Stomach (tissue), 4 donors: ENCODE results near the gene NRM.

Experiments used
- POLR2A ChIP-seq, 4 donors: fragments of 450-650 bp; IDR thresholded peaks; one replicate each; pipeline ENCODE4 v1.6.1; 2016; ENCODE audit warnings: antibody characterized with exemption in 4 of 4, control low read depth in 2 of 4, mild to moderate bottlenecking in 1 of 4, moderate library complexity in 1 of 4
- POLR2AphosphoS5 ChIP-seq, 3 donors: sonication (generic); formaldehyde crosslinking; IDR thresholded peaks; one replicate each; pipeline ENCODE4 v1.6.1; 2016; ENCODE audit warnings: antibody characterized with exemption in 3 of 3
- TF ChIP-seq, protein P1 (sequence below), 7 experiments: fragments of 450-650 bp in 4 of 7; fragments of 200-600 bp in 3 of 7; sonication (generic) in 3 of 7; IDR thresholded peaks; one replicate each; pipeline ENCODE4 v1.5.1; 2016 to 2019; ENCODE audit warnings: antibody characterized with exemption in 7 of 7, control low read depth in 2 of 7, mild to moderate bottlenecking in 1 of 7

DNA sequence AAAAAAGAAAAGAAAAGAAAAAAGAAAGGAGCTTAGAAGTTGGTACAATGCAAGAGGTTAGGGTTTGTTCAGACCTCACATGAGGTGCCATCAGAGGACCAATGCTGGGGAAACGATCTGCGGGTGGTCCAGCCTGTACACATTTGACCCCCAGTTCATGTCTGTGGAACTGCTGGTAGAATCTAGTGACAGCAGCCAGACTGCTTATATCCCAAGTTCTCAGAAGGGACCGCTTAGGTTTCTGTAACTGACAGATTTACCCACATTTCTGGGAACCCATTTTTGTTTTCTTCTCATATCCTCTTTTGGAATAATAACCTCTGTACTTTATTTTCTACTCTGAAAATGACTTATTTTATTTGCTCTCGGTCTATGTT is 9.0 kb downstream of the NRM start:
- TF ChIP-seq, protein P1, sequence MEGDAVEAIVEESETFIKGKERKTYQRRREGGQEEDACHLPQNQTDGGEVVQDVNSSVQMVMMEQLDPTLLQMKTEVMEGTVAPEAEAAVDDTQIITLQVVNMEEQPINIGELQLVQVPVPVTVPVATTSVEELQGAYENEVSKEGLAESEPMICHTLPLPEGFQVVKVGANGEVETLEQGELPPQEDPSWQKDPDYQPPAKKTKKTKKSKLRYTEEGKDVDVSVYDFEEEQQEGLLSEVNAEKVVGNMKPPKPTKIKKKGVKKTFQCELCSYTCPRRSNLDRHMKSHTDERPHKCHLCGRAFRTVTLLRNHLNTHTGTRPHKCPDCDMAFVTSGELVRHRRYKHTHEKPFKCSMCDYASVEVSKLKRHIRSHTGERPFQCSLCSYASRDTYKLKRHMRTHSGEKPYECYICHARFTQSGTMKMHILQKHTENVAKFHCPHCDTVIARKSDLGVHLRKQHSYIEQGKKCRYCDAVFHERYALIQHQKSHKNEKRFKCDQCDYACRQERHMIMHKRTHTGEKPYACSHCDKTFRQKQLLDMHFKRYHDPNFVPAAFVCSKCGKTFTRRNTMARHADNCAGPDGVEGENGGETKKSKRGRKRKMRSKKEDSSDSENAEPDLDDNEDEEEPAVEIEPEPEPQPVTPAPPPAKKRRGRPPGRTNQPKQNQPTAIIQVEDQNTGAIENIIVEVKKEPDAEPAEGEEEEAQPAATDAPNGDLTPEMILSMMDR (IDR thresholded peaks at IDR 0.05) = no peak
- TF ChIP-seq POLR2AphosphoS5 (IDR thresholded peaks at IDR 0.05) (no peak), POLR2A (IDR thresholded peaks at IDR 0.05) (no peak)
